Liver (tissue), 9 donors: Measurements from ENCODE around the gene C2orf80. TPM values are rescaled to one million over a fixed set of nuclear protein-coding genes. Genes with fewer than 3 reads are reported as not detected.

Experiments
- DNase-seq: peaks from one replicate; pipeline ENCODE4 v3.0.0-alpha.2; 2017; ENCODE audit warnings: low spot score
- H3K27ac ChIP-seq, 2 donors: one replicate each; pipeline ENCODE4 v1.7.0; 2013; ENCODE audit warnings: inconsistent platforms in 2 of 2, low read length in 2 of 2, control low read depth in 1 of 2, low read depth in 1 of 2, mild to moderate bottlenecking in 1 of 2
- H3K27me3 ChIP-seq, 4 donors: one replicate each; pipeline versions ENCODE4 v1.6.1 to v1.7.0; 2013; ENCODE audit warnings: low read length in 3 of 4, inconsistent platforms in 1 of 4, mild to moderate bottlenecking in 1 of 4, moderate library complexity in 1 of 4; ENCODE audit not compliant: control insufficient read depth in 4 of 4, insufficient read depth in 4 of 4
- H3K36me3 ChIP-seq, 4 donors: one replicate each; pipeline versions ENCODE4 v1.6.1 to v1.7.0; 2013; ENCODE audit warnings: low read length in 3 of 4, mild to moderate bottlenecking in 3 of 4, low read depth in 1 of 4, moderate library complexity in 1 of 4; ENCODE audit not compliant: control insufficient read depth in 4 of 4, insufficient read depth in 3 of 4
- H3K4me1 ChIP-seq, 4 donors: one replicate each; pipeline versions ENCODE4 v1.6.1 to v1.7.0; 2013; ENCODE audit warnings: low read length in 3 of 4, mild to moderate bottlenecking in 3 of 4, moderate library complexity in 1 of 4; ENCODE audit not compliant: control insufficient read depth in 4 of 4, insufficient read depth in 4 of 4
- H3K4me3 ChIP-seq, 3 donors: one replicate each; pipeline versions ENCODE4 v1.6.1 to v1.7.0; 2013; ENCODE audit warnings: low read length in 3 of 3, control low read depth in 1 of 3, low read depth in 1 of 3, mild to moderate bottlenecking in 1 of 3
- H3K9ac ChIP-seq, 2 donors: one replicate each; pipeline ENCODE4 v1.7.0; 2013; ENCODE audit warnings: low read length in 2 of 2, mild to moderate bottlenecking in 2 of 2, moderate library complexity in 2 of 2, control low read depth in 1 of 2, low read depth in 1 of 2
- H3K9me3 ChIP-seq, 4 donors: one replicate each; pipeline versions ENCODE4 v1.6.1 to v1.7.0; 2013; ENCODE audit warnings: low read length in 3 of 4; ENCODE audit not compliant: control insufficient read depth in 4 of 4
- CTCF ChIP-seq: fragments of 150-350 bp; IDR thresholded peaks from 2 replicates; pipeline ENCODE4 v1.5.1; 2017; ENCODE audit warnings: improper control_type of control experiment, low read depth, low read length; ENCODE audit not compliant: missing input control
- EGR1 ChIP-seq, 2 donors: IDR thresholded peaks; 2 replicates each; pipeline ENCODE4 v1.6.1; 2016 to 2018; ENCODE audit warnings: antibody characterized with exemption in 2 of 2, low read depth in 2 of 2
- FOXA1 ChIP-seq: IDR thresholded peaks from 2 replicates; pipeline ENCODE4 v1.6.1; 2016; ENCODE audit warnings: antibody characterized with exemption
- FOXA2 ChIP-seq: IDR thresholded peaks from 2 replicates; pipeline ENCODE4 v1.6.1; 2016; ENCODE audit warnings: antibody characterized with exemption
- GABPA ChIP-seq, 2 donors: IDR thresholded peaks in 1 of 2; conservative IDR thresholded peaks in 1 of 2; 2 replicates each; pipeline ENCODE4 v1.6.1; 2016; ENCODE audit warnings: antibody characterized with exemption in 2 of 2, mild to moderate bottlenecking in 1 of 2, moderate library complexity in 1 of 2
- HNF4A ChIP-seq, 2 donors: conservative IDR thresholded peaks; 2 replicates each; pipeline ENCODE4 v1.6.1; 2016; ENCODE audit warnings: antibody characterized with exemption in 2 of 2, mild to moderate bottlenecking in 2 of 2
- HNF4G ChIP-seq: IDR thresholded peaks from 2 replicates; pipeline ENCODE4 v1.6.1; 2016; ENCODE audit warnings: antibody characterized with exemption
- JUND ChIP-seq, 2 donors: IDR thresholded peaks; 2 replicates each; pipeline ENCODE4 v1.6.1; 2016; ENCODE audit warnings: antibody characterized with exemption in 2 of 2
- NR2F2 ChIP-seq: IDR thresholded peaks from 2 replicates; pipeline ENCODE4 v1.6.1; 2016; ENCODE audit warnings: antibody characterized with exemption
- RAD21 ChIP-seq, 2 donors: IDR thresholded peaks; 2 replicates each; pipeline ENCODE4 v1.6.1; 2016; ENCODE audit warnings: antibody characterized with exemption in 2 of 2, mild to moderate bottlenecking in 2 of 2
- REST ChIP-seq: IDR thresholded peaks from 2 replicates; pipeline ENCODE4 v1.6.1; 2016; ENCODE audit warnings: antibody characterized with exemption, mild to moderate bottlenecking
- RXRA ChIP-seq, 2 donors: IDR thresholded peaks; 2 replicates each; pipeline ENCODE4 v1.6.1; 2017 to 2018; ENCODE audit warnings: antibody characterized with exemption in 2 of 2, mild to moderate bottlenecking in 1 of 2
- SP1 ChIP-seq: IDR thresholded peaks from 2 replicates; pipeline ENCODE4 v1.6.1; 2018; ENCODE audit warnings: antibody characterized with exemption, mild to moderate bottlenecking
- TAF1 ChIP-seq: conservative IDR thresholded peaks from 2 replicates; pipeline ENCODE4 v1.6.1; 2016; ENCODE audit warnings: antibody characterized with exemption, mild to moderate bottlenecking
- YY1 ChIP-seq: IDR thresholded peaks from 2 replicates; pipeline ENCODE4 v1.6.1; 2016; ENCODE audit warnings: antibody characterized with exemption, mild to moderate bottlenecking
- WGBS: extraction: QIAGEN DNeasy Blood & Tissue Kit; methylation state at CpG from one replicate; pipeline ENCODE4 v1.1.7; 2013; 5-methylcytosine and 5-hydroxymethylcytosine counted together
- polyA plus RNA-seq, 2 donors: library from polyadenylated mRNA; stranded (reverse) in 1 of 2; unstranded in 1 of 2; fragments of 200-250 nt in 1 of 2; fragments of >200 nt in 1 of 2; fragmentation: Nextera tagmentation in 1 of 2; extraction: Ambion mirVana in 1 of 2; gene quantifications; one replicate each; pipeline versions ENCODE4 v1.2.1 to v1.2.3, GENCODE V29; 2013 to 2015
- total RNA-seq, 2 donors: library from RNA; depleted of rRNA; stranded (reverse); fragments of >200 nt; gene quantifications; one replicate each; pipeline ENCODE4 v1.2.3, GENCODE V29; 2014
- TF ChIP-seq, protein P1 (sequence below): IDR thresholded peaks from 2 replicates; pipeline ENCODE4 v1.6.1; 2016; ENCODE audit warnings: antibody characterized with exemption
- TF ChIP-seq, protein P2 (sequence below): IDR thresholded peaks from 2 replicates; pipeline ENCODE4 v1.6.1; 2016; ENCODE audit warnings: antibody characterized with exemption
- TF ChIP-seq, protein P3 (sequence below): IDR thresholded peaks from 2 replicates; pipeline ENCODE4 v1.6.1; 2016; ENCODE audit warnings: antibody characterized with exemption
- donor health status: healthy.
- donor health status: healthy.
- donor health status: healthy.
- donor health status: healthy.
- donor health status: healthy.

The C2orf80 gene
- total and polyA plus RNA-seq, 4 donors, result not detected

DNA sequence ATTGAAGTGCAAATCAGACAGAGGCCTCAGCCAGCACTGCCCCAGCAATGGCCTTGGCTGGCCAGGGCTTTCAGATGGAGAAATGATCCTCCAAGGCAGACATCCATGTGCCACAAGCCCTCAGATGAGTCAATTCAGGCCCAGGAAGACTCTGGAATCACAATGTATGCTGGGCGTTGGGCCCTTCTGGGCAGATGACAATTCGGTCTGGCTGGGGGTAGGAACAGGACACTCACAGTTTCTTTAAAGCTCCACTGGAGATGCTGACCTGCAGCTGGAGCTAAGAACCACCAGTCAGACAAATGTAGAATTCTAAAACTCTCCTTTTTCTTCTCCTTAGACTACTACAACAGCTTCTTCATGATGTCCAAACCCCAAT is 53.1 kb downstream of the C2orf80 start:
- H3K4me3 ChIP-seq, result no peak overlapping the region
- DNase-seq, result no peak

More for the DNA sequence above, 53.1 kb downstream of the C2orf80 start:
- Histone ChIP-seq H3K27me3 (no peaks in the 10 kb centered on the region), H3K4me1 (peaks cover 0 to 3% (median 0%) of the 10 kb centered on the region in 4 donors), H3K9ac (no peak overlapping the region), H3K27ac (no peak overlapping the region), H3K36me3 (no peaks in the 10 kb centered on the region), H3K9me3 (no peaks in the 10 kb centered on the region)
- 94% methylated on average over 2 of the region's 2 CpGs for WGBS
- TF ChIP-seq GABPA (IDR thresholded peaks at IDR 0.05 in 1 of 2, conservative IDR thresholded peaks at IDR 0.05 in 1 of 2) (no peak), REST (no peak), SP1 (no peak), RXRA (IDR thresholded peaks at IDR 0.05) (no peak), FOXA2 (no peak), FOXA1 (no peak), EGR1 (IDR thresholded peaks at IDR 0.05; ENCODE audit: low read depth in 2 of 2) (no peak), HNF4G (no peak), CTCF (no peak), NR2F2 (no peak), TAF1 (no peak), RAD21 (IDR thresholded peaks at IDR 0.05) (no peak), JUND (IDR thresholded peaks at IDR 0.05) (no peak), HNF4A (conservative IDR thresholded peaks at IDR 0.05) (no peak), YY1 (no peak)
- TF ChIP-seq, protein P1, sequence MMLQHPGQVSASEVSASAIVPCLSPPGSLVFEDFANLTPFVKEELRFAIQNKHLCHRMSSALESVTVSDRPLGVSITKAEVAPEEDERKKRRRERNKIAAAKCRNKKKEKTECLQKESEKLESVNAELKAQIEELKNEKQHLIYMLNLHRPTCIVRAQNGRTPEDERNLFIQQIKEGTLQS, result no peak
- TF ChIP-seq, protein P2, sequence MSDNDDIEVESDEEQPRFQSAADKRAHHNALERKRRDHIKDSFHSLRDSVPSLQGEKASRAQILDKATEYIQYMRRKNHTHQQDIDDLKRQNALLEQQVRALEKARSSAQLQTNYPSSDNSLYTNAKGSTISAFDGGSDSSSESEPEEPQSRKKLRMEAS, result no peak
- TF ChIP-seq, protein P3, sequence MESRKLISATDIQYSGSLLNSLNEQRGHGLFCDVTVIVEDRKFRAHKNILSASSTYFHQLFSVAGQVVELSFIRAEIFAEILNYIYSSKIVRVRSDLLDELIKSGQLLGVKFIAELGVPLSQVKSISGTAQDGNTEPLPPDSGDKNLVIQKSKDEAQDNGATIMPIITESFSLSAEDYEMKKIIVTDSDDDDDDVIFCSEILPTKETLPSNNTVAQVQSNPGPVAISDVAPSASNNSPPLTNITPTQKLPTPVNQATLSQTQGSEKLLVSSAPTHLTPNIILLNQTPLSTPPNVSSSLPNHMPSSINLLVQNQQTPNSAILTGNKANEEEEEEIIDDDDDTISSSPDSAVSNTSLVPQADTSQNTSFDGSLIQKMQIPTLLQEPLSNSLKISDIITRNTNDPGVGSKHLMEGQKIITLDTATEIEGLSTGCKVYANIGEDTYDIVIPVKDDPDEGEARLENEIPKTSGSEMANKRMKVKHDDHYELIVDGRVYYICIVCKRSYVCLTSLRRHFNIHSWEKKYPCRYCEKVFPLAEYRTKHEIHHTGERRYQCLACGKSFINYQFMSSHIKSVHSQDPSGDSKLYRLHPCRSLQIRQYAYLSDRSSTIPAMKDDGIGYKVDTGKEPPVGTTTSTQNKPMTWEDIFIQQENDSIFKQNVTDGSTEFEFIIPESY, result no peak
